Suprapubic skin (tissue), 4 donors: Measurements from ENCODE around the gene DOLPP1.

Experiments used
- EP300 ChIP-seq: sonication (generic); formaldehyde crosslinking; IDR thresholded peaks from one replicate; pipeline ENCODE4 v1.6.1; 2017; ENCODE audit warnings: antibody characterized with exemption
- POLR2A ChIP-seq, 2 donors: fragments of 450-650 bp; IDR thresholded peaks; one replicate each; pipeline ENCODE4 v1.6.1; 2017; ENCODE audit warnings: antibody characterized with exemption in 2 of 2, mild to moderate bottlenecking in 2 of 2, moderate library complexity in 2 of 2
- POLR2AphosphoS5 ChIP-seq, 3 donors: sonication (generic); formaldehyde crosslinking; IDR thresholded peaks; one replicate each; pipeline ENCODE4 v1.6.1; 2017; ENCODE audit warnings: antibody characterized with exemption in 3 of 3
- TF ChIP-seq, protein P1 (sequence below), 2 donors: fragments of 200-600 bp in 1 of 2; fragments of 450-650 bp in 1 of 2; sonication (generic) in 1 of 2; IDR thresholded peaks; one replicate each; pipeline ENCODE4 v1.5.1; 2016 to 2019; ENCODE audit warnings: antibody characterized with exemption in 2 of 2, mild to moderate bottlenecking in 1 of 2, moderate library complexity in 1 of 2

- TF ChIP-seq POLR2AphosphoS5 (IDR thresholded peaks at IDR 0.05) = peak in 1 of 3 donors; percentile 90
- TF ChIP-seq, protein P1, sequence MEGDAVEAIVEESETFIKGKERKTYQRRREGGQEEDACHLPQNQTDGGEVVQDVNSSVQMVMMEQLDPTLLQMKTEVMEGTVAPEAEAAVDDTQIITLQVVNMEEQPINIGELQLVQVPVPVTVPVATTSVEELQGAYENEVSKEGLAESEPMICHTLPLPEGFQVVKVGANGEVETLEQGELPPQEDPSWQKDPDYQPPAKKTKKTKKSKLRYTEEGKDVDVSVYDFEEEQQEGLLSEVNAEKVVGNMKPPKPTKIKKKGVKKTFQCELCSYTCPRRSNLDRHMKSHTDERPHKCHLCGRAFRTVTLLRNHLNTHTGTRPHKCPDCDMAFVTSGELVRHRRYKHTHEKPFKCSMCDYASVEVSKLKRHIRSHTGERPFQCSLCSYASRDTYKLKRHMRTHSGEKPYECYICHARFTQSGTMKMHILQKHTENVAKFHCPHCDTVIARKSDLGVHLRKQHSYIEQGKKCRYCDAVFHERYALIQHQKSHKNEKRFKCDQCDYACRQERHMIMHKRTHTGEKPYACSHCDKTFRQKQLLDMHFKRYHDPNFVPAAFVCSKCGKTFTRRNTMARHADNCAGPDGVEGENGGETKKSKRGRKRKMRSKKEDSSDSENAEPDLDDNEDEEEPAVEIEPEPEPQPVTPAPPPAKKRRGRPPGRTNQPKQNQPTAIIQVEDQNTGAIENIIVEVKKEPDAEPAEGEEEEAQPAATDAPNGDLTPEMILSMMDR (IDR thresholded peaks at IDR 0.05) = no peak
- peak; percentile 13 to 79 for TF ChIP-seq POLR2A (IDR thresholded peaks at IDR 0.05)
- TF ChIP-seq EP300 = no peak
These were observed 30.0 kb downstream of the DOLPP1 start, which contains the start of the genes CRAT and PTPA for GRCh38 chr9:129110740-129111527.
